Neural crest cell (in vitro differentiated cells): ENCODE data around the gene LSM14A. TPM values are rescaled to one million over a fixed set of nuclear protein-coding genes. Genes with fewer than 3 reads are reported as not detected.

Experiments used
- DNase-seq: peaks from one replicate; pipeline ENCODE4 v3.0.0; 2021; ENCODE audit warnings: low read depth, mixed read lengths, low spot score
- H3K27ac Mint-ChIP-seq: one replicate; pipeline ENCODE4 v1.8.0; 2021; ENCODE audit warnings: mild to moderate bottlenecking, mixed read lengths; ENCODE audit not compliant: unreplicated experiment
- H3K27me3 Mint-ChIP-seq: 2 replicates; pipeline ENCODE4 v1.8.0; 2021; ENCODE audit warnings: low read depth, mild to moderate bottlenecking, mixed read lengths
- H3K36me3 Mint-ChIP-seq: 2 replicates; pipeline ENCODE4 v1.8.0; 2021; ENCODE audit warnings: low read depth, mild to moderate bottlenecking, mixed read lengths
- H3K4me1 Mint-ChIP-seq: 2 replicates; pipeline ENCODE4 v1.8.0; 2021; ENCODE audit warnings: mixed read lengths
- H3K4me3 Mint-ChIP-seq: one replicate; pipeline ENCODE4 v1.8.0; 2021; ENCODE audit warnings: mild to moderate bottlenecking, mixed read lengths
- H3K9me3 Mint-ChIP-seq: 2 replicates; pipeline ENCODE4 v1.8.0; 2021; ENCODE audit warnings: mixed read lengths
- CTCF ChIP-seq: fragments of 200-600 bp; sonication (generic); conservative IDR thresholded peaks from 2 replicates; pipeline ENCODE4 v1.5.0; 2021; ENCODE audit warnings: antibody characterized with exemption, mild to moderate bottlenecking
- total RNA-seq: library from RNA; stranded (reverse); gene quantifications from 2 replicates; pipeline ENCODE4 v1.2.1, GENCODE V29; 2021

The LSM14A gene
- total RNA-seq, 1 donor from 2014 or later, result 141 TPM

DNA sequence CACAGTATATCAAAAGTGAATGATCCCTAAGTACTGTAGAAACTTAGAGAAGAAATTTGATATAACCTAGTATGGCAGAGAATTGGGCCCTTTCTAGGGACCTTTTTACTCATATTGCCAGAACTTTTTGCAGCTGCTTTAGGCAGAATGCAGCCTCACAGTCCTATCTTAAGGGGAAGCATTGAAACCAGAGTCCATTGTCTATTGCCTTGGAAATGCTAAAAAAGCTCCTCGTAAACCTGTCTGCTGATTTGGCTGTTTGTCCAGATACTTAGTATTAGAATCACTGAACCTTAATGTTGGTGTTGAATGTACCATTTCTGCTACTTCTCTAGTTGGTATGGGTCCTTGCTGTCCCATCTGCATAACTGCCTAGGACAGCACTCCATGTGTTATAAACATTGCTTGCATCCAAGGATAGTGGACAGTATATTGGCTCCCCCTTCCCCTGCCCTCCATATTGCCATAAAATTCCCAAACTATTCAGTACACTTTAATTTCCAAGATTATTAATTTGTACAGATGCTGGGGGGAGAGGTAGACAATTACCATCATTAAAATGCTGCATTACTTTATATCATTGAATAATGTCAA is 36.1 kb downstream of the LSM14A start:
- H3K4me1 Mint-ChIP-seq, result no peaks in the 10 kb centered on the region
- no peak for DNase-seq
- H3K27me3 Mint-ChIP-seq, result no peaks in the 10 kb centered on the region
- TF ChIP-seq CTCF, result no peak
- peaks cover 7% of the 10 kb centered on the region for H3K36me3 Mint-ChIP-seq
- H3K4me3 Mint-ChIP-seq, result no peak overlapping the region
- no peaks in the 10 kb centered on the region for H3K9me3 Mint-ChIP-seq
- no peak overlapping the region for H3K27ac Mint-ChIP-seq

DNA sequence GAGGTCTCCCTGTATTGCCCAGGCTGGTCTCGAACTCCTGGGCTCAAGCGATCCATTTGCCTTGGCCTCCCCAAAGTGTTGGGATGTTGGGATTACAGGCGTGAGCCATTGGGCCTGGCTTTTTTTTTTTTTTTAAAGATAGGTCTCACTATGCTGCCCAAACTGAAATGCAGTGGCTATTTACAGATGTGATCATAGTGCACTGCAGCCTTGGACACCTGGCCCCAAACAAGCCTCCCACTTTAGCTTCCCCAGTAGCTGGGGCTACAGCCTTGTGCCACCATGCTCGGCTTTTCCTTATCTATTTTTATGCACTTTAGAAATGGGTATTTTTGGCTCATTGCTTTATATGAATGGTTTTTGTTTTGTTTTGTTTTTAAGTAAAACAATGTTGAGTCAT is 37.4 kb downstream of the LSM14A start:
- Mint-ChIP-seq H3K36me3 (peaks cover 7% of the 10 kb centered on the region), H3K4me1 (no peaks in the 10 kb centered on the region), H3K9me3 (no peaks in the 10 kb centered on the region), H3K4me3 (no peak overlapping the region), H3K27ac (no peak overlapping the region), H3K27me3 (no peaks in the 10 kb centered on the region)
- no peak for TF ChIP-seq CTCF
- no peak for DNase-seq

- H3K27me3 Mint-ChIP-seq, result no peaks in the 10 kb centered on the region
- no peak overlapping the region for H3K4me3 Mint-ChIP-seq
- no peaks in the 10 kb centered on the region for H3K4me1 Mint-ChIP-seq
- peaks cover 3% of the 10 kb centered on the region for H3K36me3 Mint-ChIP-seq
- TF ChIP-seq CTCF, result no peak
- no peak for DNase-seq
- H3K27ac Mint-ChIP-seq, result no peak overlapping the region
- no peaks in the 10 kb centered on the region for H3K9me3 Mint-ChIP-seq
These were observed 41.0 kb downstream of the LSM14A start for GRCh38 chr19:34213283-34213682.

- H3K36me3 Mint-ChIP-seq, result peaks cover 5% of the 10 kb centered on the region
- H3K27ac Mint-ChIP-seq, result no peak overlapping the region
- no peaks in the 10 kb centered on the region for H3K27me3 Mint-ChIP-seq
- H3K4me1 Mint-ChIP-seq, result no peaks in the 10 kb centered on the region
- TF ChIP-seq CTCF, result no peak
- H3K4me3 Mint-ChIP-seq, result no peak overlapping the region
- no peak for DNase-seq
- H3K9me3 Mint-ChIP-seq, result no peaks in the 10 kb centered on the region
These were observed 41.7 kb downstream of the LSM14A start for GRCh38 chr19:34214040-34214439.

GRCh38 chr19:34215006-34215665 is 42.8 kb downstream of the LSM14A start:
- Mint-ChIP-seq H3K27ac (peak overlapping the region; percentile 12), H3K36me3 (peaks cover 11% of the 10 kb centered on the region), H3K27me3 (no peaks in the 10 kb centered on the region), H3K9me3 (no peaks in the 10 kb centered on the region), H3K4me3 (no peak overlapping the region), H3K4me1 (no peaks in the 10 kb centered on the region)
- TF ChIP-seq CTCF, result no peak
- no peak for DNase-seq
